GM20000 (cell line): Measurements from ENCODE around the gene CMYA5.

Source experiments
- DNase-seq: peaks from one replicate; pipeline ENCODE4 v3.0.0; 2012; ENCODE audit warnings: low spot score
- TF ChIP-seq, protein P1 (sequence below): IDR thresholded peaks from 2 replicates; pipeline ENCODE4 v1.5.1; 2012; ENCODE audit warnings: mild to moderate bottlenecking, control low read depth; ENCODE audit errors: extremely low read depth, missing control alignments

CMYA5 gene

DNA sequence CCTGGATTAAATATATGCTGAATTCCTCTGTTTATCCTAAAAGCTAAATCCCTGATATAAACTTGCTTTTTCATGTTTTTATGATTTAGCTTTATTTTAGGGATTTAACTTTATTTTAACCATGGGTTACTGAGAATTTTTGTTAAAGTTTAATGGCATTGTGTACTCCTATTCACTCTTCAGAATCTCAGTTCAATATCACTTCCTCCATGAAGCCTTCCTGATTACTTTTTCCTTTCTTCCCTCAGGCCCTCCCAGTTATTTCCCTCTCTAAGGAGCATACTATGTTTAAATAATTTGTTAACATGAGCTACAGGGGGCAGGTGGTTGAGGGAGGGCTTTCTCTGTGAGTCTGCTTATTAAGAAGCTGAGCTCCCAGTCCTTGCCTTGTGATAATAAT is 151.5 kb downstream of the CMYA5 start:
- DNase-seq = no peak
- TF ChIP-seq, protein P1, sequence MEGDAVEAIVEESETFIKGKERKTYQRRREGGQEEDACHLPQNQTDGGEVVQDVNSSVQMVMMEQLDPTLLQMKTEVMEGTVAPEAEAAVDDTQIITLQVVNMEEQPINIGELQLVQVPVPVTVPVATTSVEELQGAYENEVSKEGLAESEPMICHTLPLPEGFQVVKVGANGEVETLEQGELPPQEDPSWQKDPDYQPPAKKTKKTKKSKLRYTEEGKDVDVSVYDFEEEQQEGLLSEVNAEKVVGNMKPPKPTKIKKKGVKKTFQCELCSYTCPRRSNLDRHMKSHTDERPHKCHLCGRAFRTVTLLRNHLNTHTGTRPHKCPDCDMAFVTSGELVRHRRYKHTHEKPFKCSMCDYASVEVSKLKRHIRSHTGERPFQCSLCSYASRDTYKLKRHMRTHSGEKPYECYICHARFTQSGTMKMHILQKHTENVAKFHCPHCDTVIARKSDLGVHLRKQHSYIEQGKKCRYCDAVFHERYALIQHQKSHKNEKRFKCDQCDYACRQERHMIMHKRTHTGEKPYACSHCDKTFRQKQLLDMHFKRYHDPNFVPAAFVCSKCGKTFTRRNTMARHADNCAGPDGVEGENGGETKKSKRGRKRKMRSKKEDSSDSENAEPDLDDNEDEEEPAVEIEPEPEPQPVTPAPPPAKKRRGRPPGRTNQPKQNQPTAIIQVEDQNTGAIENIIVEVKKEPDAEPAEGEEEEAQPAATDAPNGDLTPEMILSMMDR = no peak

DNA sequence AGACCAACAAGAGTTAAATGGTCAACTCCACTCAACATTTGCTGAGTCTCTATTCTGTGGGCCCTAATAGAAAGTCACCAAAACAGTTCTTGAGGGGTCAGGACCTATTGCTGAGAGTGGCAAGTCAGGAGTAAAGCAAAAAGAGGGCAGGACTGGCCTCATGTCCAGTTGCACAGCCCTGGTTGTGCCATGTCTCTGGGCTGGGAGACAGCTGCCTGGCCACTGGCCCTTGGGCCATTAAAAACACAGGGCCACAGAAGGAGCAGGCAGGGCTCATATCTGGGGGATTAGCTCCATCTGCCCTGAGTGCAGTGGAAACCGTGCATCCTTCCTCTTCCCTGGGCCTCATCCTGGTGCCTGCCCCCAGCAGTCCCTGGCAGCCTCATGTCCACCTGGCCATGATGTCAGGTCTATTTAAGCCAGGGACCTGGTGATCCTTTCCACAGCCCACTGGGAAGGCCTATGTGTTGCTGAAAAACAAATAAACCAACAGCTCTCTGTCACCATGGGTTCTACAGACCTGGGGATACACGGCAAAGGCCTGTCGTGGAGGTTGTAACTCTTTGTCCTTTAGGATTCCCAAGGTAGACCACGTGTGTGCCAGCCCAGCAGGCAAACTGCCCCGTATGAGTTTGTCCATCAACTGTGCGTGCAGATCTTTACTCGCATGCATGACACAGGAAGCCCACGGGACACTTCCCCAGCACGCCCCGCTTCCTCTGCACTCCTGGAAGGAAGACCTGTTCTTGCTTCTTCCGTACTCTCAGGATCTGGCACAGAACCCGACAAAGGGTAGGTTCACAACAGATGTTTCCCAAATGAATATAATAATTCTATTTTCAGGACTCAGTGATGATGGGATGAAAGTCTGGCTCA is 152.6 kb downstream of the CMYA5 start:
- no peak for DNase-seq

DNA sequence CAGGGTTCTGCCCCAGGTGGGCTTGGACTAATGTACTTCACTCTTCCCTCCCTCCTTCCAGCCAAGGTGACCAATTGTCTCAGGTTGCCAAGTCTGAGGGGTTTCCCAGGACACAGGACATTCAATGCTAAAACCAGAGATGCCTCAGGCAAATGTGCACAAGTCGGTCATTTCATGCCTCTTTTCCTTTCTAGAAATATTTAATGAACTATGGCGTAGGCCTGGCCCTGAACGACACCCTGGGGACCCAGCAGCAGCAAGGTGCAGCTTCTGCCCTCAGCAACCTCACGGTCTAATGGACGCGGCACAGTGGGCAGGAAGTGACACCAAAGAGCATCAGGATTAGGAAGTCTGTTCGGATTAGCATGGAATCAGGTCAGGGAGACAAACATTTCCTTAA is 153.4 kb downstream of the CMYA5 start:
- TF ChIP-seq, protein P1 = no peak
- no peak for DNase-seq

More for the DNA sequence above, 152.6 kb downstream of the CMYA5 start:
- TF ChIP-seq, protein P1 = no peak

DNA sequence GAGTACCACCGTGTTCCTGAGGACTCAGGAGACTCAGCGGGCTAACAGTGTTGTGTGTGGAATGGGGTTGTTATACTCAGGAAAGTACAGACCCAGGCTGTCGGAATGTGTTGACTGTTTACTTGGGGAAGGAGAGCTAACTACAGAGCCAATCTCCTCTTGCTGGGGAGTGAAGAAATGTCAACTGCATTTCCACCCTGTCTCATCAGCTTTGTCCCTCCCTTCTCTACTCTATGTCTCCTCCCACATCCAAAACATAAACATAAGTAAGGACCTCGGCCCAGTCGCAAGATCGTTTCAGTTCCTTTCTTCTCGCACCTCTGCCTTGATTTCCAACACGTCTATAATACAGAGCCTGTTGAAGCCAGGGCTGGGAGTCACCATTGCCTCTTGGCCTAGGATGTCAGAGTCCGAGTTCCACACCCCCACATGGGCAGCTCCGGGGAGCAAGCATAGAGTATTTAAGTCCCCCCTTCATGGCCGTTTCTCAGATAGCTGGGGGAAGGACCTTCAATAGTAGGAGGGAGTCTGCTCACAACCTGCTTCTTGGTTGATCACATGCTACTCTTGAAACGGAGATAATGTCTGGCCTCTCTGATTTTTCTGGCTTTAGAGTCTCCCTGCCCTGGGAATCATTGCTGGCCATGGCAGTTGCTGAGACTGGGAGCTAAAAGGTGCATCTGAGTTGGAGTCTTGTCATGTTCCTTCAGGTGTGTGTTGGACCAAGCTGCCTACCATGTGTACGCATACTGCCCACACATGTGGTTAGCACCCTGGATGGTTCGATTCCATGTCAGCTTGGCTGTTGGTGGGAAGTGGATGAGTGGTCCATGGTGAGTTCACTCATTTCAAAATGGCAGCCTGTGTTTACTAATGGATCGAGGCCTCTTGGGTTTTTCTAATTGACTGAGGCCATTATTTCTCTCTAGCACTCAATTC is 154.1 kb downstream of the CMYA5 start:
- DNase-seq = no peak
- TF ChIP-seq, protein P1 = no peak

DNA sequence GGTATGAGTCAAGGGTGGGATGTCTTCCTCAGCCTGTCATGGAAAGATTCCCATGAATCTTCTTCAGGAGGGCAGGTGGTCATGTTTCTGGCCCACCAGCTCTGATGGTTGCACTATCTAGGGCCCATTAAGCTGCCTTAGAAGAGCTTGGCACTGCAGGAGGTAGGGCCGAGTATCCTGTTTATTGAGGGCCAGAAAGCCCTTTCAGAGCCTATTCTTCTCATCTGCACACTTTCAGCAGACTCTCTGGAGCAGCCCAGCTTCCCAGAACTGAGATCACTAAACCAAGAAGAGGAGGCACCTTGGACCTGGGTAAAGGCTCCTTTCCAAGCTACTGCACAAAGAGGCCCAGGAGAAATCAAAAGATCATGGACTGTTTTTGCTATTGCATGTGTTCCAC is 154.9 kb downstream of the CMYA5 start:
- DNase-seq = no peak
- TF ChIP-seq, protein P1 = no peak

DNA sequence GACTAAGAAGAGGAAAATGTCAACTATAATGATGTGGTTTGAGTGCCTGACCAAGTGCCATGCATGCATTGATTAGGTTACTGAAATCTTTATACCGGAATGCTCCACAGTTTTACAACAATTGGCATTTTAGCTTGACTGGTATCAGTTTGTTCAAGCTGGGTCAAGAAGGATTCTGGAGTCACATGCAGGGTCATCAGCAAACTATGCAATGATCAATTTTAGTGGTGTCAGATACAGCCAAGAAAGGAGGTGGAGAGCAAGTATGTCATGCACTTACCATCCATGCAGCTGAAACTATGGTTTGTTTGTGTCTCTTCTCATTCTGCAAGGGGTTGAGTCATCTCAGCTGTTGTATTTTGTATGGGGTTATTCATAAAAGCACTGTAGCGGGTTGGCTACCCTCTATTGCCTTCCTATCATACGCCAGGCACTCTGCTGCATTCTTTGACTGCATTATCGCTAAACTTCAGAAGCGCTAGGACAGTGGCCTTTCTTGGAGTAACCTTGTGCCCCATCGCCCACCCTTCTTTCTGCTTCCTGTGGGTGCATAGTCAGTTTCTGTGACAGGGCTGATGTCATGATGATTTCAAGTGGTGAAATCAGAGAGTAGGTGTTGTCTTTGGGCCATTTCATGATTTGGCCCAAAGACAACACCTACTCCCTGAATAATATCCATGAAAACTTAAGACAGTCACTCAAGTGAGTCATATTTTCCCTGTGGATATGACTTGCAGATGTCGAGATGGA is 156.0 kb downstream of the CMYA5 start:
- DNase-seq = no peak
- TF ChIP-seq, protein P1 = no peak
